AG10803 (cell line): ENCODE data around the gene IPO7.
A peak's percentile ranks its signal among the peaks of the same experiment; 100 is the strongest.

Experiments
- DNase-seq: peaks from one replicate; pipeline ENCODE4 v3.0.0; 2010; ENCODE audit warnings: low read depth
- H3K4me3 ChIP-seq: 2 replicates; pipeline ENCODE4 v1.5.1; 2011; ENCODE audit warnings: mild to moderate bottlenecking, low read length, control low read depth
- TF ChIP-seq, protein P1 (sequence below): conservative IDR thresholded peaks from 2 replicates; pipeline ENCODE4 v1.5.1; 2011; ENCODE audit warnings: mild to moderate bottlenecking, low read length, control low read depth, inconsistent platforms

The IPO7 gene

DNA sequence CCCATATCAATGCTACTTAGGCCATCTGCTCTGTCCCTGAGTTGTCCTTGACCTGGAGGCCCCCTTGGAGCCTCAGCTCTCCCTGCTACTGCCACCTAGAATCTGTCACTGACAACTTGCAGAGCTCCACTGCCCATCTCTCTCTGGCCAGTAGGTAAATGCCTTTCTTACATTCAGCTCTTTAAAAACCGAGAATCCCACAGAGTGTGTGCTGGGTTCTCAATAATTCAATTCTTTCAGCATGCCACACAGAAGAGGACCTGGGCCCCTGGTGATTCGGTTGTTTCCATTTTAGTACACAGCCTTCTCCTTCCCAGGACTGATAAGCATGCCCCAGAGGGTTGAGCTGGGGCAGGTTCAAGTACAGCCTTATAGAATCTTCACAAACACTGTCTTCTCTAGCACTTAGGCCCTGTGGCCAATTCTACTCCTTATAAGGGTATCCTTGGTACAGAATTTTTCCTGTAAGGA lies 22.0 kb upstream of the IPO7 start:
- no peak overlapping the region for H3K4me3 ChIP-seq
- peak; percentile 25 for DNase-seq
- TF ChIP-seq, protein P1, sequence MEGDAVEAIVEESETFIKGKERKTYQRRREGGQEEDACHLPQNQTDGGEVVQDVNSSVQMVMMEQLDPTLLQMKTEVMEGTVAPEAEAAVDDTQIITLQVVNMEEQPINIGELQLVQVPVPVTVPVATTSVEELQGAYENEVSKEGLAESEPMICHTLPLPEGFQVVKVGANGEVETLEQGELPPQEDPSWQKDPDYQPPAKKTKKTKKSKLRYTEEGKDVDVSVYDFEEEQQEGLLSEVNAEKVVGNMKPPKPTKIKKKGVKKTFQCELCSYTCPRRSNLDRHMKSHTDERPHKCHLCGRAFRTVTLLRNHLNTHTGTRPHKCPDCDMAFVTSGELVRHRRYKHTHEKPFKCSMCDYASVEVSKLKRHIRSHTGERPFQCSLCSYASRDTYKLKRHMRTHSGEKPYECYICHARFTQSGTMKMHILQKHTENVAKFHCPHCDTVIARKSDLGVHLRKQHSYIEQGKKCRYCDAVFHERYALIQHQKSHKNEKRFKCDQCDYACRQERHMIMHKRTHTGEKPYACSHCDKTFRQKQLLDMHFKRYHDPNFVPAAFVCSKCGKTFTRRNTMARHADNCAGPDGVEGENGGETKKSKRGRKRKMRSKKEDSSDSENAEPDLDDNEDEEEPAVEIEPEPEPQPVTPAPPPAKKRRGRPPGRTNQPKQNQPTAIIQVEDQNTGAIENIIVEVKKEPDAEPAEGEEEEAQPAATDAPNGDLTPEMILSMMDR = no peak

DNA sequence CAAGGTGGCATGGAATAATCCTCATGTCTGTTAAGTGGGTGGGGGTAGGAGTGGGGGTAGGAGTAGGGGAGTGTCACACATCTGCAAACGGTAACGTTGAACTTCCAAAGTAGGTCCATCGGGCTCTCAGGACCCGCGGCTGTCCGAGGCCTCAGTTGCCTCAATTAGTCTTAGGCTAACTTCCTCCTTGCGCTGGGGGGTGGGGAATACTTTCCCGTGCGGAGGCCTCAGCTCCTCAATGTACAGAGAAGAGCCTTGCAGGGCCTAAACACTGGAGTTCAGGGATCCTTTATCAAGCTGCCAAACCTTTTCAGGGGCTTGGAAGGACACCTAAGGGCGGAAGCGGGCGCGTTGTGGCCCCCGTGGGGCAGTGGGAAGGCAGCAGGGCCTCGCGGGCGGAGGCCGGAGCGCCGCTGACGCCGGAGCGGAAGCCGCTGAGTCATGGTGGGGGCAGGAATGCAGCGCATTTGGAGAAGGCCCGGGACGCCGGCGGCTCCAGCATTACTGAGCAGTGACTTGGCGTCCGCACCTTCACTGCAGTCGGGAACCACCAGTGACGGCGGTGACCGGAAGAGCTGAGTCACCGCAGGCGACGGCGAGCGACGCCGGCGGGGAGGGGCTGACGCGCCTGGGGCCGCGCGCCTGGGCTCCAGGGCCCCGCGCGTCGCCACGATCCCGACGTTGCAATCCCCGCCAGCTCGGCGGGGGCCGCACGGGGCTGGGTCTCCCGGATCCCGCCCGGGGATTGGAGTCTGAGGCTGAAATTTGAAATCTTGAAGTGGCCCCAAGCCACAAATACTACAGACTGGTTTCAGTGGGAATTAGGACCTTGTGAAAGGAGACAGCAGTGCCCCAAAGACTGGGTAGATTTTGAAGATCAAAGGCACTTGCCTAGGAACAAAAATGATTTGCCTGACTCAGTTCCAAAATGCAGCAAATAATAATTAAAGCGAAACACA lies 20.2 kb upstream of the IPO7 start:
- H3K4me3 ChIP-seq = peak overlapping the region; percentile 56
- DNase-seq = peak; percentile 99
- TF ChIP-seq, protein P1 = peak; percentile 15; the same call in 1 of the 2 replicates

DNA sequence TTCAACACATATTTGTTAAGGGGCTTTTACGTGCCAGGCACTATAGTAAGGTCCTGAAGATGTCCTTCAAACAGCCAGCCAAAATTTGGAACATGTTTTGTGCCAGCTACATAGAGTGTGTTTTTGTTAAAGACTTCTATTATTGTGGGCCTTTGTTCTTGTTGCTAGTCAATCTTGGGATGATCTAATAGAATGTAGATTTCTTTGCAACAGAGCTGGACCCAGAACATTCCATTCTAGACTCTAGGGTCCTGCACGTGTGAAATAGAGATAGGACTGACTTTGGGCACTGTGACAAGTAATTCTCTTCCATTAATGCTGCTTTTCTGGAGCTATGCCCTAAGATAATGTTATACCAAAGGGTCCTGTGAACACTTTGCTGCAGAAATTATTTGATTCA lies 16.9 kb upstream of the IPO7 start:
- DNase-seq = no peak
- no peak overlapping the region for H3K4me3 ChIP-seq
- TF ChIP-seq, protein P1 = no peak

DNA sequence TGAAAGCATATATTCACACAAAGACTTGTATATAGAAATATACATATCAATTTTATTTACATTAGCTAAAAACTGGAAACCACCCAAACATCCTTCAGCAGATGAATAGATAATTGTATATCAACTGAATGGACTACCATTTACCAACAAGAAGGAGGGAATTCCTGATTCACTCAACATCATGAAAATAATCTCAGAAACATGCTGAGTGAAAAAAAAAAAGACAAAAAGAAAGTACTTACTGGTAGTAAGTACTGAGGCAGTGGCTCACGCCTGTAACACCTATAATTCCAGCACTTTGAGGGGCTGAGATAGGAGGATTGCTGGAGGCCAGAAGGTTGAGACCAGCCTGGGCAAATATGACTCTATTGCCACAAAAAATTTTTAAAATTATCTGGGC lies 7.4 kb upstream of the IPO7 start:
- no peak overlapping the region for H3K4me3 ChIP-seq
- TF ChIP-seq, protein P1 = no peak
- DNase-seq = no peak

DNA sequence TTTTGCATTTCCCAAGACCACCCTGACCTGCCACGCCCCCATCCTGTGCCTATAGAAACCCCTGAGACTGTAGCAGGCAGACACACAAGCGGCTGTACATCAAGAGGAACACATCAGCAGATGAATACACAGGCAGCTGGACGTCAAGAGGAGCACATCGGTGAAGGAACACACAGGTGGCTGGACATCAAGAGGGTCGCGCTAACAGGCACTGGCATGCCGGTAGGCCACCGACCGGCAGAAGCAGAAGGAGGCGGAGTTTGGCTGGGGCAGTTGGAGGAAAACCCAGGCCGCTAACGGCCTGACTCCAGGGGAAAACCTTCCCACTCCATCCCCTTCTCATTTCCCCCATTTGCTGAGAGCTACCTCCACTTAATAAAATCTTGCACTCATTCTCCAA lies 5.4 kb upstream of the IPO7 start:
- no peak overlapping the region for H3K4me3 ChIP-seq
- no peak for DNase-seq
- TF ChIP-seq, protein P1 = no peak

DNA sequence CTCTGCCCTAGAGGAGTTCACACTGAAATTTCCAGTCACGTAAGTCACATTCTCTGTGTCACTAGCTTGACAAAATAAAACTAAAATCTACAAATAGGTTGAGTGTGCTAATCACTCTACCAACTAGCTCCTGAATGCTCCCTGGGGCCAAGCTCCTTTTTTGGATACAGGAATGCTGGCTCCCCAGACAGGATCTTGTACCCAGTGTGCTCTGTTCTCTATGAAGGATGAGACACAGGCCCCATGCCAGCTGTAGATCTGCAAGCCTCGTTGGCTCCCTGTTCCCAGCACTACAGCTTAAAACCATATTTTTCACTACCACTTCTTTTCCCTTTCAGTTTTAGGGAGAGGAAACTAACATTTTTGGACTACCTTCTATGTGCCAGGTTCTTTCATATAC lies 3.7 kb upstream of the IPO7 start:
- TF ChIP-seq, protein P1 = no peak
- peak; percentile 28 for DNase-seq
- H3K4me3 ChIP-seq = no peak overlapping the region

DNA sequence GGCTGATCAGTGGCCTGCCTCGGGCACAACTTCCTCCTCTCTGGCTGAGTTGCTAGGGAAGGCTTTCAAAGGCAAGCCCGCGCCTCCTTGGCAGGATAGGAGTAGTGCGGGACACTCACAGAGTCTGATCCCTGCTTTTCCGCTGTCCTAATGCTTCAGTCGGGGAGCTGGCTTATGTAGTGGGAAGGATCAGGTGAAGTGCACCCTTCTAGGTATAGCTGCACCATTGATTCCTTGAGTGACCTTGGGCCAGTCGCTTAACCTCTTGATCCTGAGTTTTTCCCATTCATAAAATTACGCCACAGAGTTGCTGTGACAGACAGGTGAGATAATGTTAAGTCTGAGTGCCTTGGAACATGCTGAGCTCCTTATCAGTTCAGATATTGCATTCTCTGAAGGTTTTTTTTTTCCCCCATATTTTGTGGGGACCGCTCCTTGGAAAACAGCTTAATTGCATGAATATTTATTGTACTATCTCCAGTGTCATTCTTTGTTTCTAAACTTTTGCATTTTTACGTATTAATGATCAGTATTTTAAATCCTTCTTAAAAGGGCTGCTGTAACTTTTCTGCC lies 961 bp downstream of the IPO7 start:
- no peak for DNase-seq
- peak overlapping the region; percentile 93 for H3K4me3 ChIP-seq
- TF ChIP-seq, protein P1 = no peak; the same call in 1 of the 2 replicates
